Peyer's patch (tissue), 4 donors: ENCODE measurements around the gene P2RY8. TPM values are rescaled to one million over a fixed set of nuclear protein-coding genes. Genes with fewer than 3 reads are reported as not detected.

Experiments
- DNase-seq, 3 donors: peaks; one replicate each; pipeline ENCODE4 v3.0.0-alpha.2; 2017 to 2019
- H3K27ac ChIP-seq, 4 donors: fragments of 200-600 bp; sonication (generic); one replicate each; pipeline ENCODE4 v1.5.1; 2016 to 2019
- H3K27me3 ChIP-seq, 2 donors: fragments of 200-600 bp; sonication (generic); one replicate each; pipeline ENCODE4 v1.5.1; 2019
- H3K36me3 ChIP-seq, 3 donors: fragments of 200-600 bp; sonication (generic); one replicate each; pipeline ENCODE4 v1.5.1; 2016 to 2019
- H3K4me1 ChIP-seq, 4 donors: fragments of 200-600 bp; sonication (generic); one replicate each; pipeline ENCODE4 v1.5.1; 2016 to 2019
- H3K4me3 ChIP-seq, 4 donors: fragments of 200-600 bp; sonication (generic); 1 replicate in 3 of 4; 2 replicates in 1 of 4; pipeline ENCODE4 v1.5.1; 2016 to 2019; ENCODE audit warnings: mild to moderate bottlenecking in 1 of 4
- H3K9me3 ChIP-seq, 4 donors: fragments of 200-600 bp; sonication (generic); one replicate each; pipeline ENCODE4 v1.5.1; 2016 to 2019; ENCODE audit warnings: mild to moderate bottlenecking in 1 of 4
- POLR2A ChIP-seq, 2 donors: fragments of 450-650 bp; IDR thresholded peaks; one replicate each; pipeline ENCODE4 v1.5.1; 2017; ENCODE audit warnings: antibody characterized with exemption in 2 of 2, mild to moderate bottlenecking in 2 of 2, moderate library complexity in 2 of 2
- total RNA-seq, 4 donors: library from RNA; depleted of rRNA; stranded (reverse); fragments of >200 nt; gene quantifications; one replicate each; pipeline ENCODE4 v1.1.0, GENCODE V29; 2016
- TF ChIP-seq, protein P1 (sequence below), 6 experiments: fragments of 450-650 bp in 4 of 6; fragments of 200-600 bp in 2 of 6; sonication (generic) in 1 of 6; IDR thresholded peaks; one replicate each; pipeline ENCODE4 v1.5.1; 2017 to 2019; ENCODE audit warnings: antibody characterized with exemption in 6 of 6, mild to moderate bottlenecking in 3 of 6, moderate library complexity in 1 of 6

Gene P2RY8
- total RNA-seq, 4 donors from 2014 or later: 0.35 to 5.8 (median 1.2) TPM

DNA sequence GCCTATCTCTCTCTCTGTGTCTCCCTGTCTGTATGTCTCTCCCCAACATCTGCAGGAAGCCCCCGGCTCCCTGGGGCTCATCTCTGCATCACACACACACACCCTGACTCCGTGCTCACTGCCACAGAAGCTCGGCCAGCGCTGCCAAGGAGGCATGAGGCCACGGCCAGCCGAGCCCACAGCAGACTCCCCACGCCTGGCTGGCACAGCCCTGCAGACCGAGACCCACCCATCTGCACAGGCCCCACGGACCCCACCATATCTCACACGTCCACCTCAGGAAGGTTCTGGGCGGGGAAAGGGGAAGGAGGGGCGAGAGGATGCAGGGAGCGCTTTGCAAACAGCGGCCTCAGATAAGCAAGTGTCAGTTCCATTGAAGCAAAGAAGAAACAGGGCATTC lies 116.6 kb downstream of the P2RY8 start:
- no peaks in the 10 kb centered on the region for H3K27me3 ChIP-seq
- no peak overlapping the region for H3K27ac ChIP-seq
- no peaks in the 10 kb centered on the region for H3K4me1 ChIP-seq
- DNase-seq: peak in 1 of 3 donors; percentile 42
- no peak overlapping the region for H3K4me3 ChIP-seq
- peaks cover 0 to 11% (median 5%) of the 10 kb centered on the region in 4 donors for H3K9me3 ChIP-seq
- TF ChIP-seq, protein P1, sequence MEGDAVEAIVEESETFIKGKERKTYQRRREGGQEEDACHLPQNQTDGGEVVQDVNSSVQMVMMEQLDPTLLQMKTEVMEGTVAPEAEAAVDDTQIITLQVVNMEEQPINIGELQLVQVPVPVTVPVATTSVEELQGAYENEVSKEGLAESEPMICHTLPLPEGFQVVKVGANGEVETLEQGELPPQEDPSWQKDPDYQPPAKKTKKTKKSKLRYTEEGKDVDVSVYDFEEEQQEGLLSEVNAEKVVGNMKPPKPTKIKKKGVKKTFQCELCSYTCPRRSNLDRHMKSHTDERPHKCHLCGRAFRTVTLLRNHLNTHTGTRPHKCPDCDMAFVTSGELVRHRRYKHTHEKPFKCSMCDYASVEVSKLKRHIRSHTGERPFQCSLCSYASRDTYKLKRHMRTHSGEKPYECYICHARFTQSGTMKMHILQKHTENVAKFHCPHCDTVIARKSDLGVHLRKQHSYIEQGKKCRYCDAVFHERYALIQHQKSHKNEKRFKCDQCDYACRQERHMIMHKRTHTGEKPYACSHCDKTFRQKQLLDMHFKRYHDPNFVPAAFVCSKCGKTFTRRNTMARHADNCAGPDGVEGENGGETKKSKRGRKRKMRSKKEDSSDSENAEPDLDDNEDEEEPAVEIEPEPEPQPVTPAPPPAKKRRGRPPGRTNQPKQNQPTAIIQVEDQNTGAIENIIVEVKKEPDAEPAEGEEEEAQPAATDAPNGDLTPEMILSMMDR (IDR thresholded peaks at IDR 0.05): no peak
- no peak for TF ChIP-seq POLR2A (IDR thresholded peaks at IDR 0.05)
- H3K36me3 ChIP-seq: peaks cover 0 to 32% (median 0%) of the 10 kb centered on the region in 3 donors

DNA sequence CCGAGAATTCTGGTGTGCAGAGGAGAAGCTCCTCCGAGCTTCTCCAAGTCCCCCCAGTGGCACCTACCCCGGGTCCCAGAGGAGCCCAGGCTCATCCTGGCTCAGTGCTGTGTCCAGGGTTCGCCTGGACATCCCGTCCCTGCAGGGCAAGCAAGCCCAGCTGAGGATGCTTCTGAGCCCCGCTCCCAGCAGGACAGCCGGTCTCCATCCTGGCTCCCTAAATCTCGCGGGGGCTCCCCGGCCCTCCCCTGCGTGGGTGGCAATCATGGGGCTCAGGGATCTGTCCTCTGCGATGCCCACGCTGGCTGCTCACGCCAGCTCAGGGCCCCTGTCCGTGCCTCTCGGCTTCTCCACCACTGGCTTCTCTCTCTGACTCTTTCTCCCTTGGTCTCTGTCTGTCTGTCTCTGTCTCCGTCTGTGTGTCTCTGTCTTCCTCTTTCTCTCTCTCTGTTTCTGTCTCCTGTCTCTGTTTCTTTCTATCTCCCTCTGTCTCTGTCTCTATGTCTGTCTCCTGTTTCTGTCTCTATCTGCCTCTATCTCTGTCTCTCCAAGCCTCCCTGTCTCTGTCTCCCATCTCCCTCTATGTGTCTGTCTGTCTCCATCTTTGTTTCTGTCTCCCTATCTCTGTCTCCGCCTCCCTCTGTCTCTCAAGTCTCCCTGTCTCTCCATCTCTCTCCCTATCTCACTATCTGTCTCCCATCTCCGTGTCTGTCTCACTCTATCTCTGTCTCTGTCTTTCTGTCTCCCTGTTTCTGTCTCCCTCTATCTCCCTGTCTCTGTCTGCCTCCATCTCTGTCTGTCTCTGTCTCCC lies 117.2 kb downstream of the P2RY8 start:
- H3K4me3 ChIP-seq: no peak overlapping the region
- no peak overlapping the region for H3K27ac ChIP-seq
- no peaks in the 10 kb centered on the region for H3K4me1 ChIP-seq
- H3K36me3 ChIP-seq: peaks cover 0 to 28% (median 0%) of the 10 kb centered on the region in 3 donors
- no peaks in the 10 kb centered on the region for H3K27me3 ChIP-seq
- DNase-seq: peak in 1 of 3 donors; percentile 42
- TF ChIP-seq, protein P1 (IDR thresholded peaks at IDR 0.05): no peak
- TF ChIP-seq POLR2A (IDR thresholded peaks at IDR 0.05): no peak
- peaks cover 0 to 11% (median 5%) of the 10 kb centered on the region in 4 donors for H3K9me3 ChIP-seq

DNA sequence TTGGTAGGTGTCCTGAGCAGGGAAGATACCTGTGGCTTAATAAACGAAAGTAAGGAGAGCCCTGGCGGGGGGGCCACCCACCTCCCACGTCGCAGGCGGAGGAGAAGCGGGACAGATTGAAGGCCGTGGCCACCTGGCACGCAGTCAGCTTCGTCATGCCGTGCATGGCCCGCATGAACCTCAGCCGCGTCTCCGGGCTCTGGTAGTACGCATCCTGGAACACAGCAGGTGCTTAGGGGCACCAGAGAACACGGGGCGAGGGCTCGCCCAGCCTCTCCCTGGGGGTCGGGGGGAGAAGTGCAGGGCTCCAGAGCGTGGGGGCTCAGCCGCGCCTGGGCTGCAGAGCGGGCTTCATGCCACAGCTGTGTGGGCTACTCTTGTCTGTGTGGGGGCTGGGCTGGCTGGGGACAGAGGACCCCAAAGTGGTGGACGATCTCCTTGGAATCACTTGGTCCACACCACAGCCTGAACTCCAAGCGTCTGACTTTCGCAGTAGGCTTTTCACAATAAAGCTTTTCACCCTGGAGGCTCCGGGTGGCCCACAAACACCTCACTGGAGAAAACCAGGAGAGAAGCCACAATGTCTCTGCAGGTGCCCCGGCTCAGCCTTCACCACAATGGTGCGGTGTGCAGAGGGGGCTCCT lies 118.0 kb downstream of the P2RY8 start:
- Histone ChIP-seq H3K36me3 (peaks cover 0 to 35% (median 0%) of the 10 kb centered on the region in 3 donors), H3K9me3 (peaks cover 0 to 11% (median 5%) of the 10 kb centered on the region in 4 donors), H3K27me3 (no peaks in the 10 kb centered on the region), H3K27ac (no peak overlapping the region), H3K4me1 (no peaks in the 10 kb centered on the region), H3K4me3 (no peak overlapping the region)
- peak in 1 of 3 donors; percentile 48 for DNase-seq
- TF ChIP-seq, protein P1 (IDR thresholded peaks at IDR 0.05): no peak
- no peak for TF ChIP-seq POLR2A (IDR thresholded peaks at IDR 0.05)

- peaks cover 0 to 41% (median 0%) of the 10 kb centered on the region in 3 donors for H3K36me3 ChIP-seq
These were observed 118.8 kb downstream of the P2RY8 start for GRCh38 chrX:1417921-1418771.

More at GRCh38 chrX:1417921-1418771, 118.8 kb downstream of the P2RY8 start:
- Histone ChIP-seq H3K4me1 (no peaks in the 10 kb centered on the region), H3K27me3 (no peaks in the 10 kb centered on the region), H3K9me3 (peaks cover 0 to 11% (median 5%) of the 10 kb centered on the region in 4 donors), H3K4me3 (no peak overlapping the region), H3K27ac (no peak overlapping the region)
- DNase-seq: peak in 1 of 3 donors; percentile 40
- TF ChIP-seq, protein P1 (IDR thresholded peaks at IDR 0.05): no peak
- no peak for TF ChIP-seq POLR2A (IDR thresholded peaks at IDR 0.05)
